SH-SY5Y (cell line): ENCODE measurements around the gene AREG.

Experiments used
- GATA2 ChIP-seq: IDR thresholded peaks from 2 replicates; pipeline ENCODE4 v1.6.1; 2011; ENCODE audit warnings: mild to moderate bottlenecking, low read depth, low read length
- GATA3 ChIP-seq: IDR thresholded peaks from 2 replicates; pipeline ENCODE4 v1.6.1; 2011; ENCODE audit warnings: low read depth, mild to moderate bottlenecking, low read length, moderate library complexity

DNA sequence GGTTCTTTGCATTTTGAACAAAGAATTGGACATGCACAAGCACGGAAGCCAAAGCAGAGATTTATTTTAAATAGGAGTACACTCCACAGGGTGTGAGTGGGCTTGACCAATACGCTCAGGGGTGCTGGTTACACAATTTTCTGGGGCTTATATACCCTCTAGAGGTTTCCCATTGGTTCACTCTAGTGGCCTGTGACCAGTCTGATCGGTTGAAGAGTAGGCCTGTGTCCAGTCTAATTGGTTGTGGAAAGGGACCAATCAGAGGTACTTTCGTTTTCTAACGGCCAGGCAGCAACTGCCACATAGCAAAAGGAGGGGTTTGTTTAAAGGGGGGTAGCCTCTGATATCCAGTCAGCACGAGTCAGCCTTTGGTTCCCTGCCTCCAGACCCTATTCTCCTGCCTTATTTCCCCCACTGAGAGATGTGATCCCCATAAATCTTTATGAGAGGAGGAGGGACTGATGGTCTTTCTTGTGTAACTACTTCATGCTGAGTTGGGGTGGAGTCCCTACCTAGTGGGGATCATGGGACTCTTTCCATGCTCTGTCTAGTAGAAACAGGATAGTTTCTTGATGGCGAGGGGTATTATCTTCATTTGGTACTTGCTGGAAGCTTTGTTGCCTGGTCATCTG is 11.3 kb upstream of the AREG start:
- TF ChIP-seq GATA2 (no peak), GATA3 (no peak)
